Activated T-helper 2 cell treated with anti-CD3 and anti-CD28 coated beads, Interferon-gamma antibody, Interleukin-2, Interleukin-4, amounts not matched to agents 10 μg/mL and 5 μg/mL and 100 μg/mL, durations not matched to agents 14 hours and 24 hours and 36 hours (primary cell): Measurements from ENCODE around the gene CAMSAP3. TPM values are rescaled to one million over a fixed set of nuclear protein-coding genes. Genes with fewer than 3 reads are reported as not detected.

Experiments
- DNase-seq: peaks from one replicate; pipeline ENCODE4 v3.0.0; 2021; ENCODE audit warnings: low spot score
- H3K27ac Mint-ChIP-seq: one replicate; pipeline ENCODE4 v1.8.0; 2021; ENCODE audit warnings: mixed read lengths
- H3K27me3 Mint-ChIP-seq: one replicate; pipeline ENCODE4 v1.8.0; 2021; ENCODE audit warnings: low read depth, mixed read lengths
- H3K36me3 Mint-ChIP-seq: one replicate; pipeline ENCODE4 v1.8.0; 2021; ENCODE audit warnings: low read depth, mixed read lengths
- H3K4me1 Mint-ChIP-seq: one replicate; pipeline ENCODE4 v1.8.0; 2021; ENCODE audit warnings: low read depth, mixed read lengths
- H3K4me3 Mint-ChIP-seq: one replicate; pipeline ENCODE4 v1.8.0; 2021; ENCODE audit warnings: low read depth, mild to moderate bottlenecking, moderate library complexity, mixed read lengths
- H3K9me3 Mint-ChIP-seq: one replicate; pipeline ENCODE4 v1.8.0; 2021; ENCODE audit warnings: mixed read lengths
- intact Hi-C: fragments of 100-400 bp; cut with micrococcal nuclease; formaldehyde crosslinking; loops from one replicate; pipeline ENCODE4 v1.15.1; 2023
- total RNA-seq: library from RNA; stranded (reverse); gene quantifications from 2 replicates; pipeline ENCODE4 v1.2.3, GENCODE V29; 2022

The CAMSAP3 gene
- total RNA-seq, 1 donor from 2014 or later: 0.55 TPM

DNA sequence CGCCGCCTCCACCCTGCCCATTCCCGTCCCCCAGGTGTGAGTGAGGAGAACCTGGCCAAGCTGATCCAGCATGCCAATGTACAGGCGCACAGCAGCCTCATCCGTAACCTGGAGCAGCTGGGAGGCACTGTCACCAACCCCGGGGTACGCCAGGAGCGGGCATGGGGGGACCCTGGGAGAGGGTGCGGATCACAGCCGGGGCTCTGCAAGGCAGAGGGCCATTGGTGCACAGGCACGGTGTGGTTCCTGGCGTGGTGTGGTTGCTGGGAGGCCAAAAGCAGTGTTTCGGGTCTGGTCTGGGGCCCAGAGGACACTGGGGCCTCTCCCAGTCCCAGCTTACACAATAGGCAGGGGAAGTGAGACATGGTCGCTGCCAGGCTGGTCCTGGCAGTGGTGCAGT lies 49.5 kb downstream of the CAMSAP3 start:
- intact Hi-C loops: no loop called here
- Mint-ChIP-seq H3K27me3 (no peaks in the 10 kb centered on the region), H3K9me3 (no peaks in the 10 kb centered on the region), H3K4me1 (no peaks in the 10 kb centered on the region), H3K27ac (no peak overlapping the region), H3K36me3 (peaks cover 25% of the 10 kb centered on the region), H3K4me3 (no peak overlapping the region)
- no peak for DNase-seq

DNA sequence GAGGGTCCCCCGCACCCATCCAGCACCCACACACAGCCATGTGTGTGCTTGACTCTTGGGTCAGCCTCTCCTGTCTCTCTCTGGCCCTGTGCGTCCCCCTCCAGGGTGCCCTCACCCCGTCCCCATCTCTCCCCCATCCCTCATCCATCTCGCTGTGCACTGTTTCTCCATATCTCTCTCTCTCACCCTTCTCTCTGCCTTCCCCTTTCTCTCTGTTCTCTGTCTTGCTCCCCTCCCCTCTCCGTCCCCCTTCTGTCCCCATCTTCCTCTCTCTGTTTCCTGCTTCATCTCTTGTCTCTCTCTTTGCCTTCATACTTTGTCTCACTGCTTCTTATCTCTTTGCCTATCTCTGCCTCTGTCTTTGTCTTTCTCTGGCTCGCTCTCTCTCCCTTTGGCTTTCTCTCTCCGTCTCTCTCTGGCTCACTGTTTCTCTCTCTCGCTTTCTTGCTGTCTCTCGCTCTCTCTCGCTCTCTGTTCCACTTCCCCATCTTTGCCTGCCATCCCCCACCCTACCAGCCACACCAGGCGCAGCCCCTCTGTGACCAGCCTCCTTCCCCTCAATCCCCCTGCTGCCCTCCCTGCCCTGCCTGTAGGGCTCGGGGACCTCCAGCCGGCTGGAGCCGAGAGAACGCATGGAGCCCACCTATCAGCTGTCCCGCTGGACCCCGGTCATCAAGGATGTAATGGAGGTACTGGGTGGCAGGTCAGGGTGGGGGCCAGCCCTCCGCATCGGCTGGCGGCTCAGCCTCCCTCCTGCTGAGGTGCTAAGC lies 50.2 kb downstream of the CAMSAP3 start:
- no peak overlapping the region for H3K27ac Mint-ChIP-seq
- no peak overlapping the region for H3K4me3 Mint-ChIP-seq
- no peak for DNase-seq
- H3K27me3 Mint-ChIP-seq: no peaks in the 10 kb centered on the region
- H3K9me3 Mint-ChIP-seq: no peaks in the 10 kb centered on the region
- intact Hi-C loops: no loop called here
- H3K4me1 Mint-ChIP-seq: no peaks in the 10 kb centered on the region
- H3K36me3 Mint-ChIP-seq: peaks cover 24% of the 10 kb centered on the region

- H3K4me1 Mint-ChIP-seq: no peaks in the 10 kb centered on the region
- intact Hi-C loops: no loop called here
- H3K9me3 Mint-ChIP-seq: no peaks in the 10 kb centered on the region
- no peak overlapping the region for H3K27ac Mint-ChIP-seq
- H3K4me3 Mint-ChIP-seq: no peak overlapping the region
- DNase-seq: no peak
- H3K27me3 Mint-ChIP-seq: no peaks in the 10 kb centered on the region
- peaks cover 24% of the 10 kb centered on the region for H3K36me3 Mint-ChIP-seq
These were observed 50.7 kb downstream of the CAMSAP3 start for GRCh38 chr19:7646426-7646700.

GRCh38 chr19:7647156-7647555 lies 51.5 kb downstream of the CAMSAP3 start:
- H3K4me3 Mint-ChIP-seq: no peak overlapping the region
- peaks cover 3% of the 10 kb centered on the region for H3K27me3 Mint-ChIP-seq
- no peaks in the 10 kb centered on the region for H3K9me3 Mint-ChIP-seq
- DNase-seq: no peak
- H3K36me3 Mint-ChIP-seq: peaks cover 24% of the 10 kb centered on the region
- intact Hi-C loops: no loop called here
- peaks cover 2% of the 10 kb centered on the region for H3K4me1 Mint-ChIP-seq
- H3K27ac Mint-ChIP-seq: no peak overlapping the region

DNA sequence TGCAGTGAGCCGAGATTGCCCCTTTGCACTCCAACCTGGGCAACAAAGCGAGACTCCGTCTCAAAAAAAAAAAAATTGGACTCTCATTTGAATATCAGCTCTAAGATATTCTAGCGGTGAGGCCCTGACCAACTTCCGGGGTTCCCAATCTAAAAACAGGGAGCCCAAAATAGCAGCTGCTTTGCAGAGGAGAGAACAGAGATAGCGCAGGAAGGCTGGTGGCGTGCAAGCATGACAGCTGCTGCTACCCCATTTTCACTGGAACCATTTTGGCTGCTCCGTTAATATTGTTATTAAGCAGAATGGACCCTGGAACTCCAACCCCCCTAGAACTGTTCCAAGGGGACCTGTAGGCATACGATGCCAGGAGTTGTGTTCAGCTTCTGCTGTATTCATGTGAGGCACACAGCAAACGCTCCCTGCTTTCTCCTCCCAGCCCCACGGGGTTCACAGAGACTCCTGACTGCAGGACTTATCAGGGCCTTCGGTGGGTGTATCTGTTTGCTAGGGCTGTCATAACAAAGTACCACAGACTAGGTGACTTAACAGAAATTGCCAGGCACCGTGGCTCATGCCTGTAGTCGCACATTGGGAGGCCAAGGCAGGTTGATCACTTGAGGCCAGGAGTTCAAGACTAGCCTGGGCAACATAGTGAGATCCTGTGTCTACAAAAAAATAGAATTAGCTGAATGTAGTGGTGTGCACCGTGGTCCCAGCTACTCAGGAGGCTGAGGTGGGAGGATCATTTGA lies 52.8 kb downstream of the CAMSAP3 start:
- DNase-seq: no peak
- intact Hi-C loops: no loop called here
- peaks cover 9% of the 10 kb centered on the region for H3K4me1 Mint-ChIP-seq
- H3K36me3 Mint-ChIP-seq: peaks cover 16% of the 10 kb centered on the region
- peaks cover 3% of the 10 kb centered on the region for H3K27me3 Mint-ChIP-seq
- H3K9me3 Mint-ChIP-seq: no peaks in the 10 kb centered on the region
- H3K4me3 Mint-ChIP-seq: no peak overlapping the region
- no peak overlapping the region for H3K27ac Mint-ChIP-seq

DNA sequence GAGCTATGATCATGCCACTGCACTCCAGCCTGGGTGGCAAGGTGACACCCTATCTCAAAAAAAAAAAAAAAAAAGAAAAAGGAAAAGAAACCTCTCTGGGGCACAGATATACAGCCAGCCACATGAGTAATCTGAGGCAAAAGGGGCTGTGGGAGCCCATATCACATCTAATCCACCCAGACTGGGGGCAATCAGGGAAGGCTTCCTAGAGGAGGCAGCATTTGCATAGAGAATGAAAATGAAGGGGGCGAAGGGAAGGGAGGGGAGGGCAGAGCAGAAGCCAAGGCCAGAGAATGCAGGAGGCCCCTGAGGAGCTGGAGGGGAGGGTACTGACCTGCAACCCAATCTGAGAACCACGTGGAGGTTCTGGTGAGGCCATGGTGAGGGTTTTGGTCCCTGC lies 54.5 kb downstream of the CAMSAP3 start:
- Mint-ChIP-seq H3K27me3 (peaks cover 3% of the 10 kb centered on the region), H3K4me3 (no peak overlapping the region), H3K9me3 (no peaks in the 10 kb centered on the region), H3K27ac (no peak overlapping the region), H3K36me3 (peaks cover 9% of the 10 kb centered on the region), H3K4me1 (peaks cover 9% of the 10 kb centered on the region)
- DNase-seq: no peak
- intact Hi-C loops: no loop called here

GRCh38 chr19:7652061-7652641 lies 56.5 kb downstream of the CAMSAP3 start:
- H3K36me3 Mint-ChIP-seq: peaks cover 4% of the 10 kb centered on the region

DNA sequence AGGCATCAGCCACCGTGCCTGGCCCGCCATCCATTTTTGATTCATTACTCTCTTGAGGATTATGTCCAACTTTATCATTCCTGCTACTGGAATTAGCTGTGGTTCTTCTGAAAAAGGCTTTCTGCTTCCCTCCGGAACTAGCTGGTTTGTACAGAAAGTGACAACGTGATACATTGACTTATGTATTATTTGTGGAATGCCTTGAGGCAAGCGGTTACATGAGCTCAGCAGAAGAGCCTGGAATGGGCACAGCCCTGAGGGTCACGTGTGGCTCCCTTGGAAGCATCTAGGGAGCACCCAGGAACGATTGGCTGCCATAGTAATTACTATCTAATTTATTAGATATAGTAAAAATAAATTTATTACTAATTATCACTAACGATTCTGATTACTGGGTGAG lies 58.7 kb downstream of the CAMSAP3 start:
- peaks cover 3% of the 10 kb centered on the region for H3K27me3 Mint-ChIP-seq
- no peak overlapping the region for H3K27ac Mint-ChIP-seq
- peaks cover 22% of the 10 kb centered on the region for H3K4me1 Mint-ChIP-seq
- no peak overlapping the region for H3K4me3 Mint-ChIP-seq
- no peaks in the 10 kb centered on the region for H3K36me3 Mint-ChIP-seq
- no peaks in the 10 kb centered on the region for H3K9me3 Mint-ChIP-seq
- DNase-seq: no peak
- intact Hi-C loops: no loop called here

More at GRCh38 chr19:7652061-7652641, 56.5 kb downstream of the CAMSAP3 start:
- no peaks in the 10 kb centered on the region for H3K9me3 Mint-ChIP-seq
- H3K4me3 Mint-ChIP-seq: peak overlapping the region; percentile 52
- H3K4me1 Mint-ChIP-seq: peaks cover 12% of the 10 kb centered on the region
- H3K27me3 Mint-ChIP-seq: peaks cover 3% of the 10 kb centered on the region
- peak; percentile 79 for DNase-seq
- H3K27ac Mint-ChIP-seq: peak overlapping the region; percentile 72
- intact Hi-C loops: loop anchor here (1.0 kb wide), 2 partner anchors 28 to 147 kb away; partner anchors contain the start of gene TRAPPC5

GRCh38 chr19:7655581-7655980 lies 59.9 kb downstream of the CAMSAP3 start:
- Mint-ChIP-seq H3K4me1 (peaks cover 22% of the 10 kb centered on the region), H3K36me3 (no peaks in the 10 kb centered on the region), H3K27me3 (peaks cover 3% of the 10 kb centered on the region), H3K9me3 (no peaks in the 10 kb centered on the region), H3K27ac (no peak overlapping the region), H3K4me3 (no peak overlapping the region)
- no peak for DNase-seq
- intact Hi-C loops: no loop called here

DNA sequence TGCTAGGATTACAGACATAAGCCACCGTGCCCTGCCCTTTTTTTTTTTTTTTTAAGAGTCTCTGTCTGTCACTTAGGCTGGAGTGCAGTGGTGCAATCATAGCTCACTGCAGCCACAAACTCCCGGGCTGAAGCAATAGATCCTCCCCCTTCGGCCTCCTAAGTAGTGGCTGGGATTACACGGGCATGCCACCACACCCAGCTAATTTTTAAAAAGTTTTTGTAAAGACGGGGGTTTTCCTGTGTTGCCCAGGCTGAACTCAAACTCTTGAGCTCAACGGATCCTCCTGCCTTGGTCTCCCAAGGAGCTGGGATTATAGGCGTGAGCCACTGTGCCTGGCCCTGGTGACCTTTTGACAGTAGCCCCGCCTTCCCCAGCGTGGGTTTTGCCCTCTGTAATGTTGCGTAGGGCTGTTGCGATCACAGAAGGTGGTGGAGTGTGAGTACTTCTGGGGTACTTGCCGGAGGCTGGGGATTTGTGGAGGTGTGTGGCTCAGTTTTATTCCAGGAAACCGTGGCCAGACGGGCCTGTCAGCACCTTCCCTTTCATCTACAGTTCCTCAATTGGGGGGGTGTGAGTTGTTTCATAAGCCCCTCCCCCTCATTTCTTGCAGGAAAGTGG lies 61.6 kb downstream of the CAMSAP3 start:
- no peak for DNase-seq
- intact Hi-C loops: no loop called here
- no peak overlapping the region for H3K27ac Mint-ChIP-seq

GRCh38 chr19:7658219-7658686 lies 62.6 kb downstream of the CAMSAP3 start:
- Mint-ChIP-seq H3K36me3 (no peaks in the 10 kb centered on the region), H3K4me3 (peak overlapping the region; percentile 45), H3K27me3 (peaks cover 3% of the 10 kb centered on the region), H3K27ac (peak overlapping the region; percentile 22), H3K9me3 (no peaks in the 10 kb centered on the region), H3K4me1 (peaks cover 14% of the 10 kb centered on the region)
- intact Hi-C loops: no loop called here
- peak; percentile 37 for DNase-seq

More for the DNA sequence above, 61.6 kb downstream of the CAMSAP3 start:
- no peaks in the 10 kb centered on the region for H3K36me3 Mint-ChIP-seq
- peaks cover 3% of the 10 kb centered on the region for H3K27me3 Mint-ChIP-seq
- H3K9me3 Mint-ChIP-seq: no peaks in the 10 kb centered on the region
- no peak overlapping the region for H3K4me3 Mint-ChIP-seq
- peaks cover 19% of the 10 kb centered on the region for H3K4me1 Mint-ChIP-seq

- Mint-ChIP-seq H3K9me3 (no peaks in the 10 kb centered on the region), H3K4me1 (peaks cover 12% of the 10 kb centered on the region), H3K4me3 (no peak overlapping the region), H3K27me3 (peaks cover 10% of the 10 kb centered on the region), H3K27ac (no peak overlapping the region), H3K36me3 (no peaks in the 10 kb centered on the region)
- intact Hi-C loops: no loop called here
- DNase-seq: no peak
These were observed 66.3 kb downstream of the CAMSAP3 start for GRCh38 chr19:7661744-7662538.
